ENCODE measurements around the gene EIF4EBP3. TPM values are rescaled to one million over a fixed set of nuclear protein-coding genes. Genes with fewer than 3 reads are reported as not detected.

EIF4EBP3 gene
- total and polyA plus RNA-seq, 8 donors: 7.2 to 55.5 (median 13.7) TPM

DNA sequence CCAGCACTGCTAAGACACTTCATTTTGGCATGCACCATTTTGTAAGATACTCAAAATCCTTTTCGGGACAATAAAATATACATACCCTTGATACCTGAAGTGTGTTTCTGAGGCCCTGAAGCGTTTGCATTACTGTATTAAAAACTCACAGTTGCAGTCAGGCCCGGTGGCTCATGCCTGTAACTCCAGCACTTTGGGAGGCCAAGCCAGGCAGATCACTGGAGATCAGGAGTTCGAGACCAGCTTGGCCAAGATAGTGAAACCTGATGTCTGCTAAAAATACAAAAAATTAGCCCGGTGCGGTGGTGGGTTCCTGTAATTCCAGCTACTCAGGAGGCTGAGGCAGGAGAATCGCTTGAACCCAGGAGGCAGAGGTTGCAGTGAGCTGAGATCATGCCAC is 2.5 kb upstream of the EIF4EBP3 start:
- DNase-seq: no peak
- H3K4me1 ChIP-seq: peaks cover 19 to 26% (median 25%) of the 10 kb centered on the region in 3 donors
- 97 to 98% methylated on average over 7 of the region's 7 CpGs for WGBS, 2 donors
- intact Hi-C loops (cut with DNase I): no loop called here
- no peaks in the 10 kb centered on the region for H3K27me3 ChIP-seq
- peaks cover 0 to 35% (median 6%) of the 10 kb centered on the region in 3 donors for H3K36me3 ChIP-seq
- TF ChIP-seq, protein P1, sequence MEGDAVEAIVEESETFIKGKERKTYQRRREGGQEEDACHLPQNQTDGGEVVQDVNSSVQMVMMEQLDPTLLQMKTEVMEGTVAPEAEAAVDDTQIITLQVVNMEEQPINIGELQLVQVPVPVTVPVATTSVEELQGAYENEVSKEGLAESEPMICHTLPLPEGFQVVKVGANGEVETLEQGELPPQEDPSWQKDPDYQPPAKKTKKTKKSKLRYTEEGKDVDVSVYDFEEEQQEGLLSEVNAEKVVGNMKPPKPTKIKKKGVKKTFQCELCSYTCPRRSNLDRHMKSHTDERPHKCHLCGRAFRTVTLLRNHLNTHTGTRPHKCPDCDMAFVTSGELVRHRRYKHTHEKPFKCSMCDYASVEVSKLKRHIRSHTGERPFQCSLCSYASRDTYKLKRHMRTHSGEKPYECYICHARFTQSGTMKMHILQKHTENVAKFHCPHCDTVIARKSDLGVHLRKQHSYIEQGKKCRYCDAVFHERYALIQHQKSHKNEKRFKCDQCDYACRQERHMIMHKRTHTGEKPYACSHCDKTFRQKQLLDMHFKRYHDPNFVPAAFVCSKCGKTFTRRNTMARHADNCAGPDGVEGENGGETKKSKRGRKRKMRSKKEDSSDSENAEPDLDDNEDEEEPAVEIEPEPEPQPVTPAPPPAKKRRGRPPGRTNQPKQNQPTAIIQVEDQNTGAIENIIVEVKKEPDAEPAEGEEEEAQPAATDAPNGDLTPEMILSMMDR (IDR thresholded peaks at IDR 0.05): no peak
- no peak overlapping the region for H3K27ac ChIP-seq
- H3K4me3 ChIP-seq: no peak overlapping the region
- FAIRE-seq: no peak
- H3K9me3 ChIP-seq: no peaks in the 10 kb centered on the region
- ATAC-seq: no peak

DNA sequence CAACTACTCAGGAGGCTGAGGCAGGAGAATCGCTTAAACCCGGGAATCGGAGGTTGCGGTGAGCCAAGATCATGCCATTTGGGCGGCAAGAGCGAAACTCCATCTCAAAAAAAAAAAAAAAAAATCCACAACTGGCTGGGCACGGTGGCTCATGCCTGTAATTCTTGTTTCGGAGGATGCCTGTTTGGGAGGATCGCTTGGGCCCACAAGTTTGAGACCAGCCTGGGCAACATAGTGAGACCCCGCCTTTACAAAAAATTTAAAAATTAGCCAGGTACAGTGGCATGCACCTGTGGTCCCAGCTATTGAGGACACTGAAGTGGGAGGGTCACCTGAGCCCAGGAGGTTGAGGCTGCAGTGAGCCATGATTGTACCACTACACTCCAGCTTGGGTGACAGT is 1.9 kb upstream of the EIF4EBP3 start:
- DNase-seq (no peak), FAIRE-seq (no peak), ATAC-seq (no peak)
- no peaks in the 10 kb centered on the region for H3K27me3 ChIP-seq
- 98 to 100% methylated on average over 10 of the region's 10 CpGs for WGBS, 2 donors
- peak overlapping the region in 1 of 4 donors; percentile 90 for H3K27ac ChIP-seq
- peaks cover 0 to 35% (median 10%) of the 10 kb centered on the region in 3 donors for H3K36me3 ChIP-seq
- H3K4me1 ChIP-seq: peaks cover 19 to 26% (median 25%) of the 10 kb centered on the region in 3 donors
- intact Hi-C loops (cut with DNase I): no loop called here
- no peak overlapping the region for H3K4me3 ChIP-seq
- TF ChIP-seq, protein P1 (IDR thresholded peaks at IDR 0.05): no peak
- no peaks in the 10 kb centered on the region for H3K9me3 ChIP-seq

DNA sequence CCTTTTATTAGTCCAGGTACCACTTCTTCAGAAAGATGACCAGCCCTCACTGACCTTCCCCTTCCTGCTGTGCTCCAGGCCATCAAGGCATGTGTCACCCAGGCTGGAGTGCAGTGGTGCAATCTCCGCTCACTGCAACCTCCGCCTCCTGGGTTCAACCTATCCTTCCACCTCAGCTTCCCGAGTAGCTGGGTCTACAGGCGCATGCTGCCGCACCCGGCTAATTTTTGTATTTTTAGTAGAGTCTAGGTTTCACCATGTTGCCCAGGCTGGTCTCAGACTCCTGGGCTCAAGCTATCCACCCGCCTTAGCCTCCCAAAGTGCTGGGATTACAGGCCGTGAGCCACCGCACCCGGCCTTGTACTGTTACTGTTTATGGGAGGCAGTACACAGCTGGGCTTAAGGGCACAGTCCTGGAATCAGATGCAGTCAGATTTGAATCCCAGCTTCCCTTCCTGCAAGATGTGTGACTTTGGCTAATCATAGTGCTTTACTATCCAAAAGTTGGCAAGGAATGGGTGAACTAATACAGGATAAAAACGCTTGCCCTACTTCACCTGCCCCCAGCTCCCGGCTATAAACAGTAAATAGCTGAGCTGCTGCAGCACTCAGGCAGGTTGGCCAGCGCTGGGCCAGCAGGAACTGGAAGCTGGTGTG is 483 bp upstream of the EIF4EBP3 start:
- intact Hi-C loops (cut with DNase I): no loop called here
- peak overlapping the region; percentile 67 to 98 (median 92) for H3K27ac ChIP-seq
- DNase-seq: no peak
- no peak for FAIRE-seq
- H3K36me3 ChIP-seq: peaks cover 0 to 31% (median 14%) of the 10 kb centered on the region in 3 donors
- TF ChIP-seq, protein P1 (IDR thresholded peaks at IDR 0.05): no peak
- H3K9me3 ChIP-seq: no peaks in the 10 kb centered on the region
- H3K4me1 ChIP-seq: peaks cover 19 to 26% (median 25%) of the 10 kb centered on the region in 3 donors
- 32 to 34% methylated on average over 13 of the region's 13 CpGs for WGBS, 2 donors
- ATAC-seq: peak; percentile 4 to 8 (median 8)
- H3K4me3 ChIP-seq: peak overlapping the region in 2 of 4 donors; percentile 19 to 47
- H3K27me3 ChIP-seq: no peaks in the 10 kb centered on the region

DNA sequence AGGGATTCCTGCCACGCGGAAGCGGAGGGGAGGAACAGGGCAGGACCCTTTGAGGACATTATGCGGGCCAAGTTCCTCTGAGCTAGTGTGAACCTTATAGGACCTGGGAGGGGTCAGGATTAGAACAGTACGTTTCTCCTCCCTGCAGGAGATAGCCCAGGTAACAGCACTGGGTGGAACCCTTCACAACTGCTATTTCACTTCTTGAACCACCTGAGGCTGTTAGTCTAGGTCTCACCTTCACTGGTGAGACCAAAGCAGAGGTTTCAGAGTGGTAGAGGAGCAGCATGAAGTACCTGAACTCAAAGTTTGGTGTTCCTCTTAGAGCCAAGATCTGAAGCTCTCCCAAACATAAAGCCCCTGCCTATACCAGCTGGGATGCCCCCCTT is 832 bp downstream of the EIF4EBP3 start:
- Histone ChIP-seq H3K27ac (peak overlapping the region; percentile 90 to 98 (median 95)), H3K27me3 (no peaks in the 10 kb centered on the region), H3K9me3 (no peaks in the 10 kb centered on the region), H3K36me3 (peaks cover 0 to 19% (median 14%) of the 10 kb centered on the region in 3 donors), H3K4me3 (peak overlapping the region; percentile 10 to 55 (median 44)), H3K4me1 (peaks cover 19 to 26% (median 25%) of the 10 kb centered on the region in 3 donors)
- FAIRE-seq (no peak), DNase-seq (no peak), ATAC-seq (peak in 2 of 4 donors; percentile 69 to 72)
- intact Hi-C loops (cut with DNase I): no loop called here
- TF ChIP-seq, protein P1 (IDR thresholded peaks at IDR 0.05): no peak
- 10 to 17% methylated on average over 5 of the region's 5 CpGs for WGBS, 2 donors

DNA sequence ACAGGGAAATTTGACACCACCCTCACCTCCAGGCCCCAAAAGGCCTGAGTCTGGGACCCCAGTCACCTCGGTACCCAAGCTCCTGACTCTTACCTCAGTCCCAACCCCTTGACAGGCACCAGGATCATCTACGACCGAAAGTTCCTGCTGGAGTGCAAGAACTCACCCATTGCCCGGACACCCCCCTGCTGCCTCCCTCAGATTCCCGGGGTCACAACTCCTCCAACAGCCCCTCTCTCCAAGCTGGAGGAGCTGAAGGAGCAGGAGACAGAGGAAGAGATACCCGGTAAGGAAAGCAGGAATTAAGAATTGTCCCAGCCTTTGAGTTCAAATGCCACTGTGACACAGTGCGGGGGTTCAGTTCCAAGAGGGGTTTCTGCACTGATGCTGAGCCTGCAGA is 1.3 kb downstream of the EIF4EBP3 start:
- DNase-seq (peak in 2 of 6 donors; percentile 25 to 41), FAIRE-seq (no peak), ATAC-seq (no peak)
- 85 to 88% methylated on average over 7 of the region's 7 CpGs for WGBS, 2 donors
- Histone ChIP-seq H3K4me1 (peaks cover 19 to 27% (median 26%) of the 10 kb centered on the region in 3 donors), H3K4me3 (peak overlapping the region in 1 of 4 donors; percentile 47), H3K27me3 (no peaks in the 10 kb centered on the region), H3K9me3 (no peaks in the 10 kb centered on the region), H3K36me3 (peaks cover 0 to 19% (median 14%) of the 10 kb centered on the region in 3 donors), H3K27ac (peak overlapping the region; percentile 90 to 98 (median 95))
- intact Hi-C loops (cut with DNase I): no loop called here
- TF ChIP-seq, protein P1 (IDR thresholded peaks at IDR 0.05): no peak
